ENCODE data around the gene COPA. TPM values are rescaled to one million over a fixed set of nuclear protein-coding genes. Genes with fewer than 3 reads are reported as not detected.

The COPA gene
- total RNA-seq, 6 donors from 2014 or later = 99.4 to 165 (median 141) TPM

DNA sequence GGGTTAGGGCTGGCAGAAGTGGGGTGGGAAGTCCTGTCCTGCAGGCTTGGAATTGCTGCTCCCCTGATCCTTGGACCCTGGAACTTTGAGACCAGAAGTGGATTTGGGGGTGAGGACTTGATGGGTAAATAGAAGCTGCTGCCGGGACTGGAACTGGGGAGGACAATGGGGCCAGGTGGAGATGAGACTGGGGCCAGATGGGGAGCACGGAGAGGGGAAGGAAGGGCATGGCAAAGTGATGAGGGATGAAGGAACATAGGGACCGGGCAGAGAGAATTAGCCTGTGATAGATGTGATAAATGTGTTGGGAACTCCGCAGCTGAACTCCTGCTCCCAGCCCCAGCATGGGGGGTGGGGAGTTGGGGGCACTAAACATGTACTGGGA, 24.5 kb upstream of the COPA start:
- DNase-seq (no peak), ATAC-seq (ENCODE audit: low FRiP score in 2 of 2) (no peak)
- Histone ChIP-seq H3K27ac (no peak overlapping the region), H3K9me3 (no peaks in the 10 kb centered on the region), H3K4me1 (no peaks in the 10 kb centered on the region), H3K4me3 (no peak overlapping the region), H3K36me3 (no peaks in the 10 kb centered on the region), H3K27me3 (no peaks in the 10 kb centered on the region)
- 39 to 55% methylated on average over 4 of the region's 4 CpGs for WGBS, 2 donors
- TF ChIP-seq, protein P1, sequence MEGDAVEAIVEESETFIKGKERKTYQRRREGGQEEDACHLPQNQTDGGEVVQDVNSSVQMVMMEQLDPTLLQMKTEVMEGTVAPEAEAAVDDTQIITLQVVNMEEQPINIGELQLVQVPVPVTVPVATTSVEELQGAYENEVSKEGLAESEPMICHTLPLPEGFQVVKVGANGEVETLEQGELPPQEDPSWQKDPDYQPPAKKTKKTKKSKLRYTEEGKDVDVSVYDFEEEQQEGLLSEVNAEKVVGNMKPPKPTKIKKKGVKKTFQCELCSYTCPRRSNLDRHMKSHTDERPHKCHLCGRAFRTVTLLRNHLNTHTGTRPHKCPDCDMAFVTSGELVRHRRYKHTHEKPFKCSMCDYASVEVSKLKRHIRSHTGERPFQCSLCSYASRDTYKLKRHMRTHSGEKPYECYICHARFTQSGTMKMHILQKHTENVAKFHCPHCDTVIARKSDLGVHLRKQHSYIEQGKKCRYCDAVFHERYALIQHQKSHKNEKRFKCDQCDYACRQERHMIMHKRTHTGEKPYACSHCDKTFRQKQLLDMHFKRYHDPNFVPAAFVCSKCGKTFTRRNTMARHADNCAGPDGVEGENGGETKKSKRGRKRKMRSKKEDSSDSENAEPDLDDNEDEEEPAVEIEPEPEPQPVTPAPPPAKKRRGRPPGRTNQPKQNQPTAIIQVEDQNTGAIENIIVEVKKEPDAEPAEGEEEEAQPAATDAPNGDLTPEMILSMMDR (IDR thresholded peaks at IDR 0.05) = no peak
- no peak for TF ChIP-seq POLR2A (IDR thresholded peaks at IDR 0.05)
- no peak for TF ChIP-seq POLR2AphosphoS5 (IDR thresholded peaks at IDR 0.05)
- TF ChIP-seq EP300 (IDR thresholded peaks at IDR 0.05) = no peak

DNA sequence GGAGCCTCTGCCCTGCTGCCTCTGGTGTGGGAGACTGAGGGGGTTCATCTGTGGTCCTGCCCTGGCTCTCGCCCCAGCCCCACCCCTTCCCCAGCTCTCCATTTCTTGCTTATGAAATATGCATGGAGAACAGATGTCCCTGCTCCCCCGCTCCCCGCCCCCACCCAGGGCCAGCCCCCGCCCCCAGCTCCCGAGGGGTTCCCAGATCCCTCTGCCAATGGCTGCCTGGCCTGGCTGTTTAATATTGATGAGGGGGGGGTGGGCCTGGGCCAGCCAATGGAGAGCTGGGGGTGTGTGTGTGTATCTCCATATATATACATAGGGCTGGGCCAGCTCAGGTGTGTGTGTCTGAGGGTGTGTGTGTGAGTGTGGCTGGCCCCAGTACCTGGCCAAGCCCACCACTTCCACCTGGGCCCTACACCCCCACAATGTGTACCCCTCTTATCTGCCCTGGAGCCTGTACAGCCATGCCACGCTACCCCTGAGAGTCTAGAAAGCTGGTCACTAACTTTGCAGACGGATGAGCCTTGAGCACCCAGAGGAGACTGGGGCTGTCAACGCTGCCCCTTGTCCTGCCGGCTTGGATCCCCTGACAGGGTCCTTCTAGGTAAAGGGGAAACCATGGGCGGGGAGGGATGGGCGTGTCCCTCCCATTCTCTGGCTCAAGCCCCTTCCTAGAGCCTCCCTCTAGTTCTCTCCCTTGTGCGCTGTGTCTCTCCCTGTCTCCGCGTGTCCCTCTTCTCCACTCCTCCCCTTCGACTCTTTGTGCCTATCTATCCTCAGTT, 23.9 kb upstream of the COPA start, which contains the start of gene NHLH1:
TSS of gene NHLH1 (plus strand) at position 341 of the 785 bp plus-strand sequence. CDS start 3,661 bp downstream, outside the sequence.
- no peaks in the 10 kb centered on the region for H3K27me3 ChIP-seq
- H3K4me1 ChIP-seq = no peaks in the 10 kb centered on the region
- 61 to 73% methylated on average over 10 to 15 of the region's 15 CpGs for WGBS, 2 donors
- H3K4me3 ChIP-seq = no peak within 1 kb of the TSS
- ATAC-seq (ENCODE audit: low FRiP score in 2 of 2) = no peak
- no peaks in the 10 kb centered on the region for H3K36me3 ChIP-seq
- peak in 1 of 2 donors; percentile 41 for DNase-seq
- H3K27ac ChIP-seq = no peak within 1 kb of the TSS
- TF ChIP-seq EP300 (IDR thresholded peaks at IDR 0.05) (no peak), POLR2AphosphoS5 (IDR thresholded peaks at IDR 0.05) (no peak)
- TF ChIP-seq, protein P1 (IDR thresholded peaks at IDR 0.05) = no peak
- no peaks in the 10 kb centered on the region for H3K9me3 ChIP-seq

- no peak for DNase-seq
- Histone ChIP-seq H3K27ac (no peak overlapping the region), H3K9me3 (no peaks in the 10 kb centered on the region), H3K4me1 (no peaks in the 10 kb centered on the region), H3K27me3 (no peaks in the 10 kb centered on the region), H3K36me3 (peaks cover 0 to 7% (median 3%) of the 10 kb centered on the region in 4 donors), H3K4me3 (no peak overlapping the region)
- TF ChIP-seq EP300 (IDR thresholded peaks at IDR 0.05) = no peak
- TF ChIP-seq, protein P1 (IDR thresholded peaks at IDR 0.05) = no peak
- no peak for TF ChIP-seq POLR2A (IDR thresholded peaks at IDR 0.05)
- TF ChIP-seq POLR2AphosphoS5 (IDR thresholded peaks at IDR 0.05) = no peak
- WGBS, 2 donors = 100% methylated on average over 1 of the region's 1 CpG
- ATAC-seq (ENCODE audit: low FRiP score in 2 of 2) = no peak
Measured at GRCh38 chr1:160365325-160365724, 22.3 kb upstream of the COPA start.

DNA sequence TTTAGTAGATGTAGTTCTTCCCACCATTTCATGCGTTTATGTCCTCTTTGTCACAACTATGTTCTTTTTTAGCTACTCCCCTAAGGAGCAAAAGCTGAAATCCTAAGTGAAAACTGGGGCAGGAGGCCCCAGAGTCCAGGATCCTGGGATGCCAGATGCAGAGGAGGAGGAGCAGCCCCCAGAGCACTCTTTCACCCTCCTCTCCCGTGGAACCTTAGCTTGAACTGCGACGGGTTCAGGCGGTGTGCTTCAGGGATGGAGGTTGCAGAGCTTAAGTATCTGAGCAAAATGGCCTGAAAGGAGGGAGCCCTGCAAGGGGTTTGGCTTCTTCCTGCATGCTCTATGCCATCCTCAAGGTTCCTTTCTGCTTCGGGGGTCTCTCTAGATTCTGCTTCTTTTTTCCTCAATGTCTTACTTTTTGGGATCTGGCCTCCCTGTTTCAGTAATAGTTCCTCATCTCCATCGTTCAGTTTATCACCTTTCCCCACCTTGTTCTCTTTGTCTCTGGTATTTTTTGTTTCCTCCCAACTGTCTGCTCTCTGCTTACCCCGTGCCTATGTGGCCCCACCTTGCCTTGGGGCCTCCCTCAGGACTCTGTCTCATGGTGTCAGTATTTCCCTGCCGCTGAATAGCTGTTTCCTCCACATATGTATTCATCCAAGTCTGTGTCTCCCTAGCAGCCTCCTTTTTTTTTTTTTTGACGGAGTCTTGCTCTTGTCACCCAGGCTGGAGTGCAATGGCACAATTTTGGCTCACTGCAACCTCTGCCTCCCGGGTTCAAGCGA, 21.1 kb upstream of the COPA start:
- 74 to 75% methylated on average over 12 of the region's 12 CpGs for WGBS, 2 donors
- Histone ChIP-seq H3K4me1 (no peaks in the 10 kb centered on the region), H3K27me3 (no peaks in the 10 kb centered on the region), H3K27ac (no peak overlapping the region), H3K36me3 (peaks cover 4 to 18% (median 12%) of the 10 kb centered on the region in 4 donors), H3K4me3 (no peak overlapping the region), H3K9me3 (no peaks in the 10 kb centered on the region)
- no peak for TF ChIP-seq EP300 (IDR thresholded peaks at IDR 0.05)
- TF ChIP-seq, protein P1 (IDR thresholded peaks at IDR 0.05) = no peak
- ATAC-seq (ENCODE audit: low FRiP score in 2 of 2) (no peak), DNase-seq (no peak)

Data from upper lobe of left lung (tissue), 6 donors.